Endodermal cell (in vitro differentiated cells): ENCODE data around the gene MAP4K3. TPM values are rescaled to one million over a fixed set of nuclear protein-coding genes. Genes with fewer than 3 reads are reported as not detected.
A peak's percentile ranks its signal among the peaks of the same experiment; 100 is the strongest.
"Not testable (repeated sequence)": the region's sequence is repeated elsewhere in the genome, so short reads cannot be mapped to it uniquely, and the experiment has no call there.

ENCODE experiments used
- DNase-seq: peaks from one replicate; pipeline ENCODE4 v3.0.0-alpha.2; 2017
- H3K27ac ChIP-seq: 2 replicates; pipeline ENCODE4 v1.5.1; 2013; ENCODE audit warnings: mild to moderate bottlenecking, low read depth, low read length, moderate library complexity
- H3K27me3 ChIP-seq: 2 replicates; pipeline ENCODE4 v1.6.1; 2013; ENCODE audit warnings: mild to moderate bottlenecking, low read length, moderate library complexity; ENCODE audit not compliant: insufficient read depth, control insufficient read depth, poor library complexity, severe bottlenecking
- H3K36me3 ChIP-seq: 2 replicates; pipeline ENCODE4 v1.7.0; 2013; ENCODE audit warnings: mild to moderate bottlenecking, low read length, moderate library complexity; ENCODE audit not compliant: control insufficient read depth, insufficient read depth
- H3K4me1 ChIP-seq: one replicate; pipeline ENCODE4 v1.7.0; 2013; ENCODE audit warnings: low read length; ENCODE audit not compliant: control insufficient read depth, insufficient read depth
- H3K4me3 ChIP-seq: 2 replicates; pipeline ENCODE4 v1.5.1; 2013; ENCODE audit warnings: mild to moderate bottlenecking, low read length, moderate library complexity
- H3K9ac ChIP-seq: 2 replicates; pipeline ENCODE4 v1.6.1; 2013; ENCODE audit warnings: mild to moderate bottlenecking, low read length, moderate library complexity; ENCODE audit not compliant: poor library complexity, severe bottlenecking; ENCODE audit errors: extremely low read depth
- H3K9me3 ChIP-seq: 2 replicates; pipeline ENCODE4 v1.6.1; 2013; ENCODE audit warnings: mild to moderate bottlenecking, low read length, moderate library complexity; ENCODE audit not compliant: control insufficient read depth
- H3K27ac Mint-ChIP-seq: 2 replicates; pipeline ENCODE4 v1.8.0; 2020; ENCODE audit warnings: mixed read lengths
- H3K27me3 Mint-ChIP-seq: 2 replicates; pipeline ENCODE4 v1.8.0; 2021; ENCODE audit warnings: mild to moderate bottlenecking, mixed read lengths; ENCODE audit not compliant: insufficient read depth
- H3K36me3 Mint-ChIP-seq: 2 replicates; pipeline ENCODE4 v1.8.0; 2020; ENCODE audit warnings: low read depth, mixed read lengths
- H3K4me1 Mint-ChIP-seq: 2 replicates; pipeline ENCODE4 v1.8.0; 2020; ENCODE audit warnings: mixed read lengths
- H3K4me3 Mint-ChIP-seq: 2 replicates; pipeline ENCODE4 v1.8.0; 2020; ENCODE audit warnings: mild to moderate bottlenecking, moderate library complexity, mixed read lengths
- H3K9me3 Mint-ChIP-seq: 2 replicates; pipeline ENCODE4 v1.8.0; 2020; ENCODE audit warnings: mild to moderate bottlenecking, mixed read lengths
- WGBS, 2 experiments: methylation state at CpG; one replicate each; pipeline versions ENCODE4 v1.1.5 to v1.1.7; 2013; ENCODE audit warnings: missing lambda C conversion rate in 2 of 2, mixed read lengths in 1 of 2; ENCODE audit not compliant: insufficient coverage in 1 of 2, insufficient read length in 1 of 2; 5-methylcytosine and 5-hydroxymethylcytosine counted together
- total RNA-seq, 2 donors: library from RNA; stranded (reverse); fragmentation: NEBNext Ultra II Directional in 1 of 2; extraction: Animal tissue kit (Norgen Biotek cat#: 25700) in 1 of 2; gene quantifications; 2 replicates in 1 of 2; 3 replicates in 1 of 2; pipeline ENCODE4 v1.2.1, GENCODE V29; 2021
- TF ChIP-seq, protein P1 (sequence below): fragments of 200-600 bp; sonication (generic); conservative IDR thresholded peaks from 2 replicates; pipeline ENCODE4 v1.5.0; 2021; ENCODE audit warnings: antibody characterized with exemption, mild to moderate bottlenecking

Gene MAP4K3
- total RNA-seq, 2 donors from 2014 or later, result 39.1 to 45.5 TPM

DNA sequence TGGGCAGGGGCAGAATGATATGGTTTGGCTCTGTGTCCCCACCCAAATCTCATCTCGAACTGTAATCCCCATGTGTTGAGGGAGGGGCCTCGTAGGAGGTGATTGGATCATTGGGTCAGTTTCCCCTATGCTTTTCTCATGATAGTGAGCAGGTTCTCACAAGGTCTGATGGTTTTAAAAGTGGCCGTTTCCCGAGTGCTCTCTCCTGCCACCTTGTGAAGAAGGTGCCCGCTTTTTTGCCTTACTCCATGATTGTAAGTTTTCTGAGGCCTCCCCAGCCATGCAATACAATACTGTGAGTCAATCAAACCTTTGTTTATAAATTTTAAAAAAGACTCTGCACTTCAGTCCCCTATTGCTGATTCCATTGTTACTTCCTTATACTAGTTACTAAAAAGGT is 110.4 kb downstream of the MAP4K3 start:
- H3K4me3 Mint-ChIP-seq, result no peak overlapping the region
- 88 to 93% methylated on average over 4 to 5 of the region's 5 CpGs for WGBS, 2 experiments
- DNase-seq, result no peak

DNA sequence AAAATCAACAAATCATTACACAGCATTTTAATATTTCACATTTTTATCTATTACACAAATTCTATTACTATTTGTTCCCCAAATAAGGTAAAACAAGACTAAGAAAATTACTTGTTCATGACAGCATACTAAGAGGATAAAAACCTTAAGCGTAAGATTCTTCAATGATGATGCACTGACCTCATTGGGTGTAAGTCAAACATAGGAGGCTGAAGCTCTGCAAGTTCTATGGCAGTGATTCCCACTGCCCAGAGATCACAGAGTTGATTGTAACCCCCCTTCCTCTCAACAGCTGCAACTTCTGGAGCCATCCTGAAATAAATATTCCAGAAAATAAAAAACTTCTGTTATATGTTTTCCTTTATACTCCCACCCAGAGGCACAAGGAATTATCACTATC is 111.1 kb downstream of the MAP4K3 start:
- H3K36me3 Mint-ChIP-seq, result peaks cover 38% of the 10 kb centered on the region

More for the DNA sequence above, 110.4 kb downstream of the MAP4K3 start:
- H3K9ac ChIP-seq, result no peak overlapping the region
- H3K27me3 Mint-ChIP-seq, result no peaks in the 10 kb centered on the region
- peaks cover 39% of the 10 kb centered on the region for H3K36me3 Mint-ChIP-seq
- peaks cover 7% of the 10 kb centered on the region for H3K4me1 Mint-ChIP-seq
- no peaks in the 10 kb centered on the region for H3K9me3 Mint-ChIP-seq
- peaks cover 3% of the 10 kb centered on the region for H3K4me1 ChIP-seq
- H3K27ac Mint-ChIP-seq, result peak overlapping the region; percentile 70
- H3K27me3 ChIP-seq, result no peaks in the 10 kb centered on the region
- H3K4me3 ChIP-seq, result no peak overlapping the region
- TF ChIP-seq, protein P1, sequence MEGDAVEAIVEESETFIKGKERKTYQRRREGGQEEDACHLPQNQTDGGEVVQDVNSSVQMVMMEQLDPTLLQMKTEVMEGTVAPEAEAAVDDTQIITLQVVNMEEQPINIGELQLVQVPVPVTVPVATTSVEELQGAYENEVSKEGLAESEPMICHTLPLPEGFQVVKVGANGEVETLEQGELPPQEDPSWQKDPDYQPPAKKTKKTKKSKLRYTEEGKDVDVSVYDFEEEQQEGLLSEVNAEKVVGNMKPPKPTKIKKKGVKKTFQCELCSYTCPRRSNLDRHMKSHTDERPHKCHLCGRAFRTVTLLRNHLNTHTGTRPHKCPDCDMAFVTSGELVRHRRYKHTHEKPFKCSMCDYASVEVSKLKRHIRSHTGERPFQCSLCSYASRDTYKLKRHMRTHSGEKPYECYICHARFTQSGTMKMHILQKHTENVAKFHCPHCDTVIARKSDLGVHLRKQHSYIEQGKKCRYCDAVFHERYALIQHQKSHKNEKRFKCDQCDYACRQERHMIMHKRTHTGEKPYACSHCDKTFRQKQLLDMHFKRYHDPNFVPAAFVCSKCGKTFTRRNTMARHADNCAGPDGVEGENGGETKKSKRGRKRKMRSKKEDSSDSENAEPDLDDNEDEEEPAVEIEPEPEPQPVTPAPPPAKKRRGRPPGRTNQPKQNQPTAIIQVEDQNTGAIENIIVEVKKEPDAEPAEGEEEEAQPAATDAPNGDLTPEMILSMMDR, result peak; percentile 57
- H3K27ac ChIP-seq, result no peak overlapping the region
- no peaks in the 10 kb centered on the region for H3K9me3 ChIP-seq
- peaks cover 47% of the 10 kb centered on the region for H3K36me3 ChIP-seq

DNA sequence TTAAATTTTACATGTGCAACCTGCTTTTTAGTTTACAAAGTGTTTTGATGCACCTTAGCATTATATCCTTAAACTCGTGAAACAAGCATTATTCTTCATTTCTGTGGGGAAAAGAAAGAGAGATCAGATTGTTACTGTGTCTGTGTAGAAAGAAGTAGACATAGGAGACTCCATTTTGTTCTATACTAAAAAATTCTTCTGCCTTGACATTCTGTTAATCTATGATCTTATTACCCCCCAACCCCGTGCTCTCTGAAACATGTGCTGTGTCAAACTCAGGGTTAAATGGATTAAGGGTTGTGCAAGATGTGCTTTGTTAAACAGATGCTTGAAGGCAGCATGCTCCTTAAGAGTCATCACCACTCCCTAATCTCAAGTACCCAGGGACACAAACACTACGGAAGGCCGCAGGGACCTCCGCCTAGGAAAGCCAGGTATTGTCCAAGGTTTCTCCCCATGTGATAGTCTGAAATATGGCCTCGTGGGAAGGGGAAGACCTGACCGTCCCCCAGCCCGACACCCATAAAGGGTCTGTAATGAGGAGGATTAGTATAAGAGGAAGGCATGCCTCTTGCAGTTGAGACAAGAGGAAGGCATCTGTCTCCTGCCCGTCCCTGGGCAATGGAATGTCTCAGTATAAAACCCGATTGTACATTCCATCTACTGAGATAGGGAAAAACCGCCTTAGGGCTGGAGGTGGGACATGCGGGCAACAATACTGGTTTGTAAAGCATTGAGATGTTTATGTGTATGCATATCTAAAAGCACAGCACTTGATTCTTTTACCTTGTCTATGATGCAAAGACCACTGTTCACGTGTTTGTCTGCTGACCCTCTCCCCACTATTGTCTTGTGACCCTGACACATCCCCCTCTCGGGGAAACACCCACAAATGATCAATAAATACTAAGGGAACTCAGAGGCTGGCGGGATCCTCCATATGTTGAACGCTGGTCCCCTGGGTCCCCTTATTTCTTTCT is 115.7 kb downstream of the MAP4K3 start:
- not testable (repeated sequence) for H3K4me3 Mint-ChIP-seq, H3K9me3 Mint-ChIP-seq, H3K27ac ChIP-seq, H3K4me1 ChIP-seq, H3K27ac Mint-ChIP-seq, DNase-seq, H3K9me3 ChIP-seq, H3K27me3 ChIP-seq, H3K4me3 ChIP-seq, H3K9ac ChIP-seq, H3K27me3 Mint-ChIP-seq
- Mint-ChIP-seq H3K36me3 (peaks cover 23% of the 10 kb centered on the region), H3K4me1 (peaks cover 20% of the 10 kb centered on the region)
- peaks cover 36% of the 10 kb centered on the region for H3K36me3 ChIP-seq
- 93 to 100% methylated on average over 1 to 12 of the region's 16 CpGs for WGBS, 2 experiments

More for the DNA sequence above, 111.1 kb downstream of the MAP4K3 start:
- no peak overlapping the region for H3K27ac Mint-ChIP-seq
- 100% methylated on average over 1 of the region's 1 CpG for WGBS, 2 experiments
- H3K27me3 ChIP-seq, result no peaks in the 10 kb centered on the region
- H3K4me3 Mint-ChIP-seq, result no peak overlapping the region
- H3K27ac ChIP-seq, result no peak overlapping the region
- H3K9me3 ChIP-seq, result no peaks in the 10 kb centered on the region
- TF ChIP-seq, protein P1, result no peak
- no peak overlapping the region for H3K9ac ChIP-seq
- no peaks in the 10 kb centered on the region for H3K27me3 Mint-ChIP-seq
- no peaks in the 10 kb centered on the region for H3K9me3 Mint-ChIP-seq
- H3K4me1 ChIP-seq, result peaks cover 3% of the 10 kb centered on the region
- peaks cover 46% of the 10 kb centered on the region for H3K36me3 ChIP-seq
- DNase-seq, result no peak
- H3K4me1 Mint-ChIP-seq, result peaks cover 7% of the 10 kb centered on the region
- no peak overlapping the region for H3K4me3 ChIP-seq
